ENCODE measurements around the gene JAG1. TPM values are rescaled to one million over a fixed set of nuclear protein-coding genes. Genes with fewer than 3 reads are reported as not detected.

Gene JAG1
- total RNA-seq, 1 donor from 2014 or later, result 20.5 TPM

GRCh38 chr20:10663756-10664155, 10.0 kb downstream of the JAG1 start:
- H3K27me3 ChIP-seq (ENCODE audit: low read depth), result no peaks in the 10 kb centered on the region
- H3K9me3 ChIP-seq (replicated peaks), result no peaks in the 10 kb centered on the region
- H3K27ac ChIP-seq (replicated peaks), result peak overlapping the region; percentile 19
- peaks cover 61% of the 10 kb centered on the region for H3K36me3 ChIP-seq
- no peak for DNase-seq
- no peak for TF ChIP-seq CTCF (IDR thresholded peaks at IDR 0.05; ENCODE audit: borderline replicate concordance)
- no peak overlapping the region for H3K4me3 ChIP-seq
- intact Hi-C loops (cut with micrococcal nuclease), result no loop called here
- peaks cover 96% of the 10 kb centered on the region for H3K4me1 ChIP-seq

GRCh38 chr20:10662661-10663458, 10.9 kb downstream of the JAG1 start:
- H3K27me3 ChIP-seq (ENCODE audit: low read depth), result no peaks in the 10 kb centered on the region
- H3K27ac ChIP-seq (replicated peaks), result peak overlapping the region; percentile 31
- no peaks in the 10 kb centered on the region for H3K9me3 ChIP-seq (replicated peaks)
- H3K36me3 ChIP-seq, result peaks cover 61% of the 10 kb centered on the region
- no peak for TF ChIP-seq CTCF (IDR thresholded peaks at IDR 0.05; ENCODE audit: borderline replicate concordance)
- no peak overlapping the region for H3K4me3 ChIP-seq
- peaks cover 96% of the 10 kb centered on the region for H3K4me1 ChIP-seq
- DNase-seq, result no peak
- intact Hi-C loops (cut with micrococcal nuclease), result no loop called here

- H3K4me1 ChIP-seq, result peaks cover 96% of the 10 kb centered on the region
- peaks cover 59% of the 10 kb centered on the region for H3K36me3 ChIP-seq
- TF ChIP-seq CTCF (IDR thresholded peaks at IDR 0.05; ENCODE audit: borderline replicate concordance), result no peak
- H3K27me3 ChIP-seq (ENCODE audit: low read depth), result no peaks in the 10 kb centered on the region
- H3K9me3 ChIP-seq (replicated peaks), result no peaks in the 10 kb centered on the region
- intact Hi-C loops (cut with micrococcal nuclease), result no loop called here
- H3K4me3 ChIP-seq, result no peak overlapping the region
- DNase-seq, result no peak
- H3K27ac ChIP-seq (replicated peaks), result peak overlapping the region; percentile 31
These were observed 11.6 kb downstream of the JAG1 start for GRCh38 chr20:10662151-10662550.

- Histone ChIP-seq H3K27me3 (ENCODE audit: low read depth) (no peaks in the 10 kb centered on the region), H3K27ac (replicated peaks) (peak overlapping the region; percentile 32), H3K9me3 (replicated peaks) (no peaks in the 10 kb centered on the region), H3K36me3 (peaks cover 63% of the 10 kb centered on the region), H3K4me1 (peaks cover 96% of the 10 kb centered on the region), H3K4me3 (no peak overlapping the region)
- intact Hi-C loops (cut with micrococcal nuclease), result no loop called here
- TF ChIP-seq CTCF (IDR thresholded peaks at IDR 0.05; ENCODE audit: borderline replicate concordance), result no peak
- DNase-seq, result no peak
These were observed 12.5 kb downstream of the JAG1 start for GRCh38 chr20:10661261-10661660.

GRCh38 chr20:10660661-10661060, 13.1 kb downstream of the JAG1 start:
- no peak overlapping the region for H3K4me3 ChIP-seq
- peaks cover 69% of the 10 kb centered on the region for H3K36me3 ChIP-seq

More at GRCh38 chr20:10660661-10661060, 13.1 kb downstream of the JAG1 start:
- no peaks in the 10 kb centered on the region for H3K27me3 ChIP-seq (ENCODE audit: low read depth)
- H3K9me3 ChIP-seq (replicated peaks), result no peaks in the 10 kb centered on the region
- TF ChIP-seq CTCF (IDR thresholded peaks at IDR 0.05; ENCODE audit: borderline replicate concordance), result no peak
- H3K4me1 ChIP-seq, result peaks cover 96% of the 10 kb centered on the region
- intact Hi-C loops (cut with micrococcal nuclease), result no loop called here
- DNase-seq, result no peak
- peak overlapping the region; percentile 32 for H3K27ac ChIP-seq (replicated peaks)
